Left hindlimb (tissue), 1 donor: ENCODE data around the gene DDX39A.

Source experiments
- DNase-seq: peaks from one replicate; pipeline ENCODE4 v3.0.0-alpha.2; 2018

DDX39A gene

DNA sequence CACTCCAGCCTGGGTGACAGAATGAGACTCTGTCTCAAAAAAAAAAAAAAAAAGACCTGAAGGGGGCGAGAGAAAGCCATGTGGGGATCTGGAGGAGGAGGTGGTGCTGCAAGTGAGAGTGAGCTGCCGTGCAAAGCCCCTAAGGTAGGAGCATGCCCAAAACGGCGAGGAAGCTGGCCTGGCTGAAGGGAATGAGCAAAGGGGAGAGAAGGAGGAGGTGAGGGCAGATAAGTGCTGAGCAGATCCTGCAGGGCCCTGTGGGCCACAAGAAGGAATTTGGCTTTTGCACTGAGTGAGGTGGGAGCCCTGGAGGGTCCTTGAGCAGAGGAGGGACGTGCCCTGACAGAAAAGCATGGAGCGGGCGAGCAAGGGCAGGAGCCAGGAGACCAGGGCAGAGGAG, 57.3 kb downstream of the DDX39A start:
- DNase-seq, result no peak
